ENCODE measurements around the gene GDI1. TPM values are rescaled to one million over a fixed set of nuclear protein-coding genes. Genes with fewer than 3 reads are reported as not detected.

GDI1 gene
- total RNA-seq, 1 donor from 2014 or later, result 113 TPM

DNA sequence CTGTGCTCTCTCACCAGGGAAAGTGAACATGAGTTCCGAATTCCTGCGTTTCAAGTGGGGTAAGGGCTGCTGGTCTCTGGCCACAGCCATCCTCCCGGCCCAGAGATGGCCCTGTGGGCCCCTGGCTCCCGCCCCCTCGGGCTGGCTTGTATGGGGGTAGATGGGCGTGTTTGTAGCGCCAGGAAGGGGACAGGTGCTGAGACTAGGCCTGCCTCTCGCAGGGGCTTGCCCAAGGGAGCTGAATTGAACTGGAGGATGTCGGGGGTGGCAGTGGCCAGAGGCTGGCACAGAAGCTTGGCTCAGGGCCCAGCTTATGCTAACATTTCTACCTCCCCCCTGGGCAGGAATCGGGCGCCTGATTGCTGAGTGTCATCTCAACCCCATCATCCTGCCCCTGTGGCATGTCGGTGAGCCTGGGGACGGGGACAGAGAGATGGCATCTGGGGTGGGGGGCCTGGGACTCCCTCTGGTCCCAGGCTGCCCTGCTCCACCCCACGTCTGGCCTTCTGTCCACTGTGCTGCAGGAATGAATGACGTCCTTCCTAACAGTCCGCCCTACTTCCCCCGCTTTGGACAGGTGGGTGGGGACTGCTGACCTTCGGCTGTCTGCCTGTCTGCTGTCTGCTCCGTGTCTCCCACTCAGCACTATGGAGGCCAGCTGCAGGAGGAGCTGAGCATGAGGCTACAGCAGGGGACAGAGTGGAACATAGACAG, 17.1 kb upstream of the GDI1 start:
- H3K27me3 ChIP-seq (ENCODE audit: control insufficient read depth, insufficient read depth, low read length), result no peaks in the 10 kb centered on the region
- no peak for DNase-seq (ENCODE audit: low read depth)
- TF ChIP-seq CTCF (IDR thresholded peaks at IDR 0.05; ENCODE audit: insufficient read depth, low read length, poor library complexity, severe bottlenecking), result no peak
- no peaks in the 10 kb centered on the region for H3K36me3 ChIP-seq (ENCODE audit: control insufficient read depth, insufficient read depth, low read length)
- no peak overlapping the region for H3K4me3 ChIP-seq (ENCODE audit: low read depth, low read length)

- DNase-seq (ENCODE audit: low read depth), result no peak
- H3K4me3 ChIP-seq (ENCODE audit: low read depth, low read length), result no peak overlapping the region
- H3K36me3 ChIP-seq (ENCODE audit: control insufficient read depth, insufficient read depth, low read length), result no peaks in the 10 kb centered on the region
- TF ChIP-seq CTCF (IDR thresholded peaks at IDR 0.05; ENCODE audit: insufficient read depth, low read length, poor library complexity, severe bottlenecking), result no peak
- no peaks in the 10 kb centered on the region for H3K27me3 ChIP-seq (ENCODE audit: control insufficient read depth, insufficient read depth, low read length)
Observed at GRCh38 chrX:154420402-154420756, 16.6 kb upstream of the GDI1 start.

DNA sequence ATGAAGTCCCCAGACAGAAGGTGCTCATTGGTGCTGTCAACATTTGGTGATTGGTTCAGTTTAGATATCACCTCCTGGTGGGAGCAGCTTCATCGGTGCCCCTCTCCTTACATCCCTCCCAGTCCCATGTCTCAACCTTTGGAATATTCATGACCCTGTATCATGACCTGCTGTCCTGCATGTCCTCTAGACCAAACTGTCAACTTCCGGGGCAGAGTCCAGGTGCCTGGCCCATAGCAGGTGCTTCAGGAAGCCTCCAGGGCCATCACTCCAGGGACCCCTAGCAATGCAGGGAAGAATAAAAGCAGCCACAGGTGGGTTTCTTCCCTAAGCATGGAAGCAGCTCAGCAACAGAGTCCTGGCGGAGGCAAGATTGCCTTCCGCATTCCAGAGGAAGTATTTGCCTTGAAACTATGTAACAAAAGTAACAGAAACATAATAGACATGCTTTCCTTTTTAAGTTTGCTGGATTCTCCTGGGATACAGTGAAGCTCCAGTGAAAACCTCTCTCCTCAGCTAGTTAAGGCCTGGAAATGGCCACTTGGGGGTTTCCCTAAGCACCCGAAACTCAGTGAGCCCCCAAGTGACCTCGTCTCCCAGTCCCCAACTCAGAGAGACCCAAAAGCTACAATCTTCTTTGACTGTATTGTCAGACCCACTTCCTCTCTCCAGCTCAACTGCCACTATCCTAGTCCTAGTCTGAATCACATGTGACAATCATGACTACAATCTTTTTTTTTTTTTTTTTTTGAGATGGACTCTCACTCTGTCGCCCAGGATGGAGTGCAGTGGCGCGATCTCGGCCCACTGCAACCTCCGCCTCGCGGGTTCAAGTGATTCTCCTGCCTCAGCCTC, 9.8 kb upstream of the GDI1 start:
- no peak for TF ChIP-seq CTCF (IDR thresholded peaks at IDR 0.05; ENCODE audit: insufficient read depth, low read length, poor library complexity, severe bottlenecking)
- no peak for DNase-seq (ENCODE audit: low read depth)
- Histone ChIP-seq H3K4me3 (ENCODE audit: low read depth, low read length) (no peak overlapping the region), H3K36me3 (ENCODE audit: control insufficient read depth, insufficient read depth, low read length) (no peaks in the 10 kb centered on the region), H3K27me3 (ENCODE audit: control insufficient read depth, insufficient read depth, low read length) (no peaks in the 10 kb centered on the region)

DNA sequence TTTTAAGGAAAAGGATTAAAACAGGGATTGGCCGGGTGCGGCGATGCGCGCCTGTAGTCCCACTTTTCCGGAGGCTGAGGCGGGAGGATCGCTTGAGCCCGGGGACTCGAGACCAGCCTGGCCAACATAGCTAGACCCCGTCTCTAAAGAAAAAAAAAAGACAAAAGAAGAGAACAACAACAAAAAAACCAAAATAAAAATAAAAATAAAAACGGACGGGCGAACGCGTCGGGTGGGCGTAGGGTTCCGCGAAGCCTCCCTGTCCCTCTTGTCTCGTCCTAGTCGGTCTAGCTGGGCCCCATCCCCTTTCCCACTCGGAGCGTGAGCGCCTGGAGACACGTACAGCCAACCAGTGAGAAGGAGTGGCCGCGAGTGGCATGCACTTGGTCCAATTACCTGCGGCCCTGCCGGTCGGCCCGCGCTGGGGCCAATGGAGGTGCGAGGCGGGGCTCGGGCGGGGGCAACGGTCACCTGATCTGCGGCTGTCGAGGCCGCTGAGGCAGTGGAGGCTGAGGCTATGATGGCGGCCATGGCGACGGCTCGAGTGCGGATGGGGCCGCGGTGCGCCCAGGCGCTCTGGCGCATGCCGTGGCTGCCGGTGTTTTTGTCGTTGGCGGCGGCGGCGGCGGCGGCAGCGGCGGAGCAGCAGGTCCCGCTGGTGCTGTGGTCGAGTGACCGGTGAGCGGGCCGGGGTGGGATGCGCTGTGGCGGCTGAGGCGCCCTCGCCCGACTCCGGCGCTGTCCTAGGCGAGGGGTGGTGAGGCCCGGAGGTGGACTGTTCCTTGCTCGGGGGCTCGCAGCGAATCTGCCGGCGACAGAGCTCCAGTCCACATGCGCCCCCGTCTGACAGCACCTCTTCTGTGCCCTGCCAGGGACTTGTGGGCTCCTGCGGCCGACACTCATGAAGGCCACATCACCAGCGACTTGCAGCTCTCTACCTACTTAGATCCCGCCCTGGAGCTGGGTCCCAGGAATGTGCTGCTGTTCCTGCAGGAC, 8.5 kb upstream of the GDI1 start, which contains the start of gene ATP6AP1:
Gene ATP6AP1, plus strand, starts transcription at position 502 of the 996 bp plus-strand sequence. Its CDS starts 16 bp downstream, at position 518.
- Histone ChIP-seq H3K4me3 (ENCODE audit: low read depth, low read length) (peak within 1 kb of the TSS; percentile 67), H3K27me3 (ENCODE audit: control insufficient read depth, insufficient read depth, low read length) (no peaks in the 10 kb centered on the region), H3K36me3 (ENCODE audit: control insufficient read depth, insufficient read depth, low read length) (no peaks in the 10 kb centered on the region)
- peak; percentile 70 for DNase-seq (ENCODE audit: low read depth)
- no peak for TF ChIP-seq CTCF (IDR thresholded peaks at IDR 0.05; ENCODE audit: insufficient read depth, low read length, poor library complexity, severe bottlenecking)

- no peak for TF ChIP-seq CTCF (IDR thresholded peaks at IDR 0.05; ENCODE audit: insufficient read depth, low read length, poor library complexity, severe bottlenecking)
- Histone ChIP-seq H3K36me3 (ENCODE audit: control insufficient read depth, insufficient read depth, low read length) (no peaks in the 10 kb centered on the region), H3K4me3 (ENCODE audit: low read depth, low read length) (peak overlapping the region; percentile 11), H3K27me3 (ENCODE audit: control insufficient read depth, insufficient read depth, low read length) (no peaks in the 10 kb centered on the region)
- DNase-seq (ENCODE audit: low read depth), result no peak
Observed at GRCh38 chrX:154429711-154430110, 7.2 kb upstream of the GDI1 start.
